SK-N-SH treated with all-trans-retinoic acid at 6 μM for 48 hours (cell line): ENCODE measurements around the gene OBSCN.

ENCODE experiments used
- ATAC-seq: fragments of 200-7000 bp; cut with Tn5 transposase; 3 replicates; pipeline ENCODE4 v1.9.1; 2020; ENCODE audit warnings: mild to moderate bottlenecking, moderate library complexity
- ARNTL ChIP-seq: fragments of 450-650 bp; formaldehyde crosslinking; IDR thresholded peaks from 2 replicates; pipeline ENCODE4 v1.5.0; 2020; ENCODE audit warnings: low read depth, mild to moderate bottlenecking, moderate library complexity, borderline replicate concordance
- CREB5 ChIP-seq: fragments of 250-450 bp; sonication (Bioruptor Pico); IDR thresholded peaks from 2 replicates; pipeline ENCODE4 v1.5.1; 2020; ENCODE audit warnings: low read depth, mild to moderate bottlenecking, moderate library complexity
- CSDC2 ChIP-seq: fragments of 250-450 bp; sonication (Bioruptor Pico); IDR thresholded peaks from 2 replicates; pipeline ENCODE4 v1.5.0; 2020; ENCODE audit warnings: mild to moderate bottlenecking, moderate library complexity
- CSRNP3 ChIP-seq: fragments of 250-450 bp; sonication (Bioruptor Pico); IDR thresholded peaks from 2 replicates; pipeline ENCODE4 v1.5.1; 2021; ENCODE audit warnings: mild to moderate bottlenecking, moderate library complexity
- ESRRG ChIP-seq: fragments of 250-450 bp; sonication (Bioruptor Pico); IDR thresholded peaks from 2 replicates; pipeline ENCODE4 v1.6.1; 2021; ENCODE audit warnings: mild to moderate bottlenecking
- GLIS3 ChIP-seq: fragments of 250-450 bp; sonication (Bioruptor Pico); IDR thresholded peaks from 2 replicates; pipeline ENCODE4 v1.5.0; 2020; ENCODE audit warnings: mild to moderate bottlenecking, moderate library complexity
- ISL1 ChIP-seq: fragments of 250-450 bp; sonication (Bioruptor Pico); IDR thresholded peaks from 2 replicates; pipeline ENCODE4 v2.1.2; 2022; ENCODE audit warnings: mild to moderate bottlenecking, moderate library complexity
- OSR1 ChIP-seq: fragments of 250-450 bp; sonication (Bioruptor Pico); IDR thresholded peaks from 2 replicates; pipeline ENCODE4 v1.8.0; 2022; ENCODE audit warnings: moderate library complexity, mild to moderate bottlenecking, inconsistent platforms
- PATZ1 ChIP-seq: fragments of 250-450 bp; sonication (Bioruptor Pico); IDR thresholded peaks from 2 replicates; pipeline ENCODE4 v1.8.0; 2020; ENCODE audit warnings: mild to moderate bottlenecking, moderate library complexity, borderline replicate concordance
- POU6F1 ChIP-seq: fragments of 250-450 bp; sonication (Bioruptor Pico); IDR thresholded peaks from 2 replicates; pipeline ENCODE4 v1.8.0; 2021; ENCODE audit warnings: low read depth, mild to moderate bottlenecking, moderate library complexity, borderline replicate concordance
- PPARA ChIP-seq: fragments of 250-450 bp; sonication (Bioruptor Pico); IDR thresholded peaks from 2 replicates; pipeline ENCODE4 v1.5.0; 2020; ENCODE audit warnings: mild to moderate bottlenecking, borderline replicate concordance
- RARB ChIP-seq: fragments of 250-450 bp; sonication (Bioruptor Pico); IDR thresholded peaks from 2 replicates; pipeline ENCODE4 v1.8.0; 2021; ENCODE audit warnings: mild to moderate bottlenecking, moderate library complexity
- SNAI2 ChIP-seq: fragments of 250-450 bp; sonication (Bioruptor Pico); IDR thresholded peaks from 2 replicates; pipeline ENCODE4 v1.5.0; 2020; ENCODE audit warnings: mild to moderate bottlenecking, moderate library complexity
- TCF4 ChIP-seq: fragments of 250-450 bp; sonication (Bioruptor Pico); IDR thresholded peaks from 2 replicates; pipeline ENCODE4 v1.8.0; 2021; ENCODE audit warnings: mild to moderate bottlenecking, moderate library complexity, borderline replicate concordance
- ZC3H10 ChIP-seq: fragments of 250-450 bp; sonication (Bioruptor Pico); IDR thresholded peaks from 2 replicates; pipeline ENCODE4 v1.5.1; 2021; ENCODE audit warnings: mild to moderate bottlenecking, moderate library complexity
- ZFP3 ChIP-seq: fragments of 250-450 bp; sonication (Bioruptor Pico); IDR thresholded peaks from 2 replicates; pipeline ENCODE4 v1.5.0; 2020; ENCODE audit warnings: mild to moderate bottlenecking, moderate library complexity
- ZFP30 ChIP-seq: fragments of 450-650 bp; formaldehyde crosslinking; IDR thresholded peaks from 2 replicates; pipeline ENCODE4 v1.5.0; 2022; ENCODE audit warnings: mild to moderate bottlenecking, moderate library complexity
- ZNF70 ChIP-seq: fragments of 450-650 bp; formaldehyde crosslinking; IDR thresholded peaks from 2 replicates; pipeline ENCODE4 v1.5.0; 2020; ENCODE audit warnings: mild to moderate bottlenecking, moderate library complexity
- ZNF8 ChIP-seq: fragments of 450-650 bp; formaldehyde crosslinking; IDR thresholded peaks from 2 replicates; pipeline ENCODE4 v1.5.0; 2020; ENCODE audit warnings: mild to moderate bottlenecking, moderate library complexity

OBSCN gene

DNA sequence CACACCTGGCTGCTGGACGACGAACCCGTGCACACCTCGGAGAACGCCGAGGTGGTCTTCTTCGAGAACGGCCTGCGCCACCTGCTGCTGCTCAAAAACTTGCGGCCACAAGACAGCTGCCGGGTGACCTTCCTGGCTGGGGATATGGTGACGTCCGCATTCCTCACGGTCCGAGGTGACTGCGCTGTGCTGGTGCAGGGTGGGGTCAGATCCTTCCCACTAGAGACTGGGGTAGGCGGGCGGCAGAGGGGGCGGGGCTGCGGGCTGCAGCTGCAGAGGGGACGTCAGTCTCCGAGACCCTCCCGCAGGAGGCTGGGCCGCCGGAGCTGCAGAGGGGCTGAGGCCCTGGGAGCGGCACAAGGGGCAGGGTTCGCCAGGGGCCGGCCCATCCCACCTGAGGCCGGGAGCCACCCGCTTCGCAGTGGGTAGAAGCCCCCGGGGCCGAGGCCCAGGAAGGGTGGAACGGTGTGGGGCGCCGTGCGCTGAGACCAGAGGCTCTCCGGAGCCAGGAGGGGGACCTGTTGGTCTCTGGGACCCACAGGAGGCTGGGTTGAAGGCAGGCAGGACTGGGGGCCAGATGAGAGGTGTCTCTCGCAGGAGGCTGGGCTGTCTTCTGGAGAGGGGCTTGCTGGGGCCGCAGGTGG is 108.2 kb downstream of the OBSCN start:
- no peak for ATAC-seq

GRCh38 chr1:228316589-228317387 is 108.9 kb downstream of the OBSCN start:
- no peak for TF ChIP-seq CSRNP3 (CRISPR knock-in tag)
- TF ChIP-seq ZC3H10 (CRISPR knock-in tag), result no peak
- TF ChIP-seq ZFP30, result no peak
- TF ChIP-seq GLIS3 (CRISPR knock-in tag), result no peak
- ATAC-seq, result no peak

More for the DNA sequence above, 108.2 kb downstream of the OBSCN start:
- TF ChIP-seq ZNF70 (CRISPR knock-in tag), result no peak
- no peak for TF ChIP-seq PPARA (CRISPR knock-in tag)
- TF ChIP-seq ZFP30, result no peak
- no peak for TF ChIP-seq POU6F1
- TF ChIP-seq CREB5 (CRISPR knock-in tag), result no peak
- no peak for TF ChIP-seq SNAI2 (CRISPR knock-in tag)
- no peak for TF ChIP-seq ZNF8 (CRISPR knock-in tag)
- TF ChIP-seq CSRNP3 (CRISPR knock-in tag), result no peak
- no peak for TF ChIP-seq RARB
- no peak for TF ChIP-seq ZFP3 (CRISPR knock-in tag)
- no peak for TF ChIP-seq ISL1 (CRISPR knock-in tag)
- TF ChIP-seq CSDC2 (CRISPR knock-in tag), result no peak
- TF ChIP-seq ARNTL (CRISPR knock-in tag), result no peak
- TF ChIP-seq OSR1 (CRISPR knock-in tag), result no peak
- TF ChIP-seq ESRRG, result no peak
- TF ChIP-seq ZC3H10 (CRISPR knock-in tag), result no peak
- TF ChIP-seq GLIS3 (CRISPR knock-in tag), result no peak

DNA sequence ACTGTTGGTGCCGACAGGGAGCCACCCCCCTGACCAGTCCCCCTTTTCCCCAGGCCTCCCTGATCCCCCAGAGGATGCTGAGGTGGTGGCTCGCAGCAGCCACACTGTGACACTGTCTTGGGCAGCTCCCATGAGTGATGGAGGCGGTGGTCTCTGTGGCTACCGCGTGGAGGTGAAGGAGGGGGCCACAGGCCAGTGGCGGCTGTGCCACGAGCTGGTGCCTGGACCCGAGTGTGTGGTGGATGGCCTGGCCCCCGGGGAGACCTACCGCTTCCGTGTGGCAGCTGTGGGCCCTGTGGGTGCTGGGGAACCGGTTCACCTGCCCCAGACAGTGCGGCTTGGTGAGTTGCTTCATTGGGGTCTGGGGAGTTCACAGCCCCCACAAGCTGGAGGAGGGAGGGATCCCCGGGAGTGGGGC is 109.6 kb downstream of the OBSCN start:
- ATAC-seq, result no peak

More for the DNA sequence above, 109.6 kb downstream of the OBSCN start:
- no peak for TF ChIP-seq TCF4
- TF ChIP-seq CREB5 (CRISPR knock-in tag), result no peak
- no peak for TF ChIP-seq PATZ1
- TF ChIP-seq ZC3H10 (CRISPR knock-in tag), result no peak
- no peak for TF ChIP-seq ZFP3 (CRISPR knock-in tag)
- no peak for TF ChIP-seq ZFP30
- TF ChIP-seq PPARA (CRISPR knock-in tag), result no peak
- no peak for TF ChIP-seq ARNTL (CRISPR knock-in tag)
- TF ChIP-seq, all 23 proteins: peak for 0
